ENCODE results near the gene PPP6R3. TPM values are rescaled to one million over a fixed set of nuclear protein-coding genes. Genes with fewer than 3 reads are reported as not detected.

Gene PPP6R3
- total RNA-seq, 1 experiment from 2014 or later, result 129 TPM

GRCh38 chr11:68569357-68569756, 108.8 kb downstream of the PPP6R3 start:
- Histone ChIP-seq H4K20me1 (ENCODE audit: insufficient read depth) (peaks cover 23% of the 10 kb centered on the region), H2AFZ (no peak overlapping the region), H3F3A (ENCODE audit: insufficient read depth, low read depth) (peaks cover 3% of the 10 kb centered on the region), H3K4me2 (no peak overlapping the region), H3K79me2 (ENCODE audit: low read depth) (no peaks in the 10 kb centered on the region), H3K4me1 (replicated peaks; ENCODE audit: insufficient read depth) (no peaks in the 10 kb centered on the region), H3K36me3 (ENCODE audit: low read depth) (peaks cover 28% of the 10 kb centered on the region), H3K9me3 (ENCODE audit: insufficient read depth, low read depth) (no peaks in the 10 kb centered on the region), H3K27me3 (ENCODE audit: insufficient read depth, low read depth) (no peaks in the 10 kb centered on the region), H3K9me2 (ENCODE audit: insufficient read depth) (no peaks in the 10 kb centered on the region), H3K27ac (no peak overlapping the region), H3K4me3 (no peak overlapping the region)
- intact Hi-C loops (cut with micrococcal nuclease; ENCODE audit: unreplicated experiment), result no loop called here
- CTCF ChIA-PET, result no interaction called here
- POLR2A ChIA-PET (ENCODE audit: unreplicated experiment), result no interaction called here
- no peak for DNase-seq
- BruUV-seq (replicated peaks), result no TSS peak
- TF ChIP-seq EZH2 (IDR thresholded peaks at IDR 0.05; ENCODE audit: low read depth), result no peak
- no peak for TF ChIP-seq CTCF (conservative IDR thresholded peaks at IDR 0.05)

GRCh38 chr11:68570691-68571090, 110.1 kb downstream of the PPP6R3 start:
- CTCF ChIA-PET, result no interaction called here

GRCh38 chr11:68574308-68574707, 113.8 kb downstream of the PPP6R3 start:
- no peaks in the 10 kb centered on the region for H3K9me3 ChIP-seq (ENCODE audit: insufficient read depth, low read depth)
- H3K27me3 ChIP-seq (ENCODE audit: insufficient read depth, low read depth), result no peaks in the 10 kb centered on the region
- H3K4me3 ChIP-seq, result no peak overlapping the region
- intact Hi-C loops (cut with micrococcal nuclease; ENCODE audit: unreplicated experiment), result no loop called here
- H3K4me1 ChIP-seq (replicated peaks; ENCODE audit: insufficient read depth), result no peaks in the 10 kb centered on the region
- no peaks in the 10 kb centered on the region for H3K79me2 ChIP-seq (ENCODE audit: low read depth)
- no peak overlapping the region for H3K4me2 ChIP-seq
- no peak overlapping the region for H3K27ac ChIP-seq
- H4K20me1 ChIP-seq (ENCODE audit: insufficient read depth), result peaks cover 8% of the 10 kb centered on the region; the same call in 1 of the 2 replicates
- no peak for TF ChIP-seq EZH2 (IDR thresholded peaks at IDR 0.05; ENCODE audit: low read depth)
- no peak for TF ChIP-seq CTCF (conservative IDR thresholded peaks at IDR 0.05)
- no TSS peak for BruUV-seq (replicated peaks)
- H3F3A ChIP-seq (ENCODE audit: insufficient read depth, low read depth), result peaks cover 5% of the 10 kb centered on the region
- no peaks in the 10 kb centered on the region for H3K9me2 ChIP-seq (ENCODE audit: insufficient read depth)
- ChIA-PET CTCF (interaction anchor here (0.6 kb wide), 1 partner anchor 10 kb away, joined by 4 read pairs; no protein-coding TSS in a partner anchor), POLR2A (ENCODE audit: unreplicated experiment) (interaction anchor here (0.5 kb wide), 1 partner anchor 456 kb away, joined by 3 read pairs; no protein-coding TSS in a partner anchor)
- DNase-seq, result no peak
- H2AFZ ChIP-seq, result no peak overlapping the region
- peaks cover 69% of the 10 kb centered on the region for H3K36me3 ChIP-seq (ENCODE audit: low read depth)

More at GRCh38 chr11:68570691-68571090, 110.1 kb downstream of the PPP6R3 start:
- Histone ChIP-seq H3K79me2 (ENCODE audit: low read depth) (no peaks in the 10 kb centered on the region), H3K27me3 (ENCODE audit: insufficient read depth, low read depth) (no peaks in the 10 kb centered on the region), H3F3A (ENCODE audit: insufficient read depth, low read depth) (peaks cover 5% of the 10 kb centered on the region), H3K9me2 (ENCODE audit: insufficient read depth) (no peaks in the 10 kb centered on the region), H4K20me1 (ENCODE audit: insufficient read depth) (peaks cover 21% of the 10 kb centered on the region), H3K4me1 (replicated peaks; ENCODE audit: insufficient read depth) (no peaks in the 10 kb centered on the region), H3K27ac (no peak overlapping the region), H2AFZ (no peak overlapping the region), H3K36me3 (ENCODE audit: low read depth) (peaks cover 41% of the 10 kb centered on the region), H3K4me2 (no peak overlapping the region), H3K4me3 (no peak overlapping the region), H3K9me3 (ENCODE audit: insufficient read depth, low read depth) (no peaks in the 10 kb centered on the region)
- intact Hi-C loops (cut with micrococcal nuclease; ENCODE audit: unreplicated experiment), result no loop called here
- no peak for DNase-seq
- TF ChIP-seq EZH2 (IDR thresholded peaks at IDR 0.05; ENCODE audit: low read depth) (no peak), CTCF (conservative IDR thresholded peaks at IDR 0.05) (no peak)
- POLR2A ChIA-PET (ENCODE audit: unreplicated experiment), result no interaction called here
- BruUV-seq (replicated peaks), result no TSS peak
